GM12874 (cell line): ENCODE measurements around the gene MAPK1IP1L.

Source experiments
- CTCF ChIP-seq: IDR thresholded peaks from 2 replicates; pipeline ENCODE4 v1.5.1; 2011; ENCODE audit warnings: low read depth, mild to moderate bottlenecking, control low read depth, low read length, moderate library complexity; ENCODE audit not compliant: insufficient read depth

The MAPK1IP1L gene

GRCh38 chr14:55094292-55095157, 43.1 kb downstream of the MAPK1IP1L start:
- no peak for TF ChIP-seq CTCF

GRCh38 chr14:55097881-55098560, 46.6 kb downstream of the MAPK1IP1L start:
- no peak for TF ChIP-seq CTCF

GRCh38 chr14:55098561-55098898, 47.1 kb downstream of the MAPK1IP1L start:
- no peak for TF ChIP-seq CTCF

- no peak for TF ChIP-seq CTCF
Observed at GRCh38 chr14:55099756-55100155, 48.3 kb downstream of the MAPK1IP1L start.

- no peak for TF ChIP-seq CTCF
Observed at GRCh38 chr14:55101698-55102097, 50.3 kb downstream of the MAPK1IP1L start.

GRCh38 chr14:55102141-55102621, 50.7 kb downstream of the MAPK1IP1L start:
- no peak for TF ChIP-seq CTCF

- TF ChIP-seq CTCF = no peak
Observed at GRCh38 chr14:55103005-55103640, 51.7 kb downstream of the MAPK1IP1L start.
